Keratinocyte (primary cell): ENCODE measurements around the gene CRABP1.

Experiments used
- EZH2 ChIP-seq: IDR thresholded peaks from one replicate; pipeline ENCODE4 v1.6.1; 2012; ENCODE audit warnings: inconsistent platforms, mild to moderate bottlenecking, low read length, moderate library complexity
- TF ChIP-seq, protein P1 (sequence below), 3 experiments: IDR thresholded peaks in 1 of 3; conservative IDR thresholded peaks in 1 of 3; optimal IDR thresholded peaks in 1 of 3; 2 replicates in 2 of 3; 3 replicates in 1 of 3; pipeline versions ENCODE3 to v1.5.1; 2011; ENCODE audit warnings: low read length in 3 of 3, mild to moderate bottlenecking in 3 of 3, moderate library complexity in 2 of 3, control low read depth in 1 of 3, inconsistent platforms in 1 of 3; ENCODE audit not compliant: insufficient read depth in 2 of 3; ENCODE audit errors: extremely low read depth in 1 of 3

- TF ChIP-seq, protein P1, sequence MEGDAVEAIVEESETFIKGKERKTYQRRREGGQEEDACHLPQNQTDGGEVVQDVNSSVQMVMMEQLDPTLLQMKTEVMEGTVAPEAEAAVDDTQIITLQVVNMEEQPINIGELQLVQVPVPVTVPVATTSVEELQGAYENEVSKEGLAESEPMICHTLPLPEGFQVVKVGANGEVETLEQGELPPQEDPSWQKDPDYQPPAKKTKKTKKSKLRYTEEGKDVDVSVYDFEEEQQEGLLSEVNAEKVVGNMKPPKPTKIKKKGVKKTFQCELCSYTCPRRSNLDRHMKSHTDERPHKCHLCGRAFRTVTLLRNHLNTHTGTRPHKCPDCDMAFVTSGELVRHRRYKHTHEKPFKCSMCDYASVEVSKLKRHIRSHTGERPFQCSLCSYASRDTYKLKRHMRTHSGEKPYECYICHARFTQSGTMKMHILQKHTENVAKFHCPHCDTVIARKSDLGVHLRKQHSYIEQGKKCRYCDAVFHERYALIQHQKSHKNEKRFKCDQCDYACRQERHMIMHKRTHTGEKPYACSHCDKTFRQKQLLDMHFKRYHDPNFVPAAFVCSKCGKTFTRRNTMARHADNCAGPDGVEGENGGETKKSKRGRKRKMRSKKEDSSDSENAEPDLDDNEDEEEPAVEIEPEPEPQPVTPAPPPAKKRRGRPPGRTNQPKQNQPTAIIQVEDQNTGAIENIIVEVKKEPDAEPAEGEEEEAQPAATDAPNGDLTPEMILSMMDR (optimal IDR thresholded peaks at IDR 0.05 in 1 of 3, IDR thresholded peaks at IDR 0.05 in 1 of 3, conservative IDR thresholded peaks at IDR 0.05 in 1 of 3; ENCODE audit: extremely low read depth in 1 of 3, insufficient read depth in 2 of 3, low read length in 3 of 3), result no peak
- TF ChIP-seq EZH2, result no peak
Observed at GRCh38 chr15:78319588-78319987, 20.6 kb upstream of the CRABP1 start.
